CD4-positive, CD25-positive, alpha-beta regulatory T cell (primary cell): ENCODE data around the gene TRIM67. TPM values are rescaled to one million over a fixed set of nuclear protein-coding genes. Genes with fewer than 3 reads are reported as not detected.

Source experiments
- ATAC-seq, 2 donors: fragments of 150-1000 bp; cut with Tn5 transposase; one replicate each; pipeline ENCODE4 v1.10.0; 2021; ENCODE audit warnings: low read depth in 2 of 2, moderate number of reproducible peaks in 2 of 2, moderate library complexity in 1 of 2
- DNase-seq, 3 donors: peaks; one replicate each; pipeline versions ENCODE4 v3.0.0 to v3.0.0-alpha.2; 2012 to 2022; ENCODE audit warnings: mixed read lengths in 1 of 3
- H3K27ac ChIP-seq: one replicate; pipeline ENCODE4 v1.7.0; 2013; ENCODE audit warnings: mild to moderate bottlenecking, low read length; ENCODE audit not compliant: insufficient read depth, poor library complexity, severe bottlenecking
- H3K27me3 ChIP-seq: one replicate; pipeline ENCODE4 v1.7.0; 2013; ENCODE audit warnings: low read length; ENCODE audit not compliant: control insufficient read depth, insufficient read depth
- H3K36me3 ChIP-seq: one replicate; pipeline ENCODE4 v1.7.0; 2013; ENCODE audit warnings: mild to moderate bottlenecking, low read length, moderate library complexity; ENCODE audit not compliant: control insufficient read depth, insufficient read depth
- H3K4me1 ChIP-seq: 2 replicates; pipeline ENCODE4 v1.7.0; 2013; ENCODE audit warnings: mild to moderate bottlenecking, low read length; ENCODE audit not compliant: insufficient read depth, control insufficient read depth, poor library complexity, severe bottlenecking
- H3K4me3 ChIP-seq: one replicate; pipeline ENCODE4 v1.7.0; 2013; ENCODE audit warnings: low read depth, mild to moderate bottlenecking, low read length, moderate library complexity
- H3K9me3 ChIP-seq, 2 experiments: 1 replicate in 1 of 2; 2 replicates in 1 of 2; pipeline ENCODE4 v1.7.0; 2013; ENCODE audit warnings: low read length in 2 of 2, mild to moderate bottlenecking in 1 of 2, moderate library complexity in 1 of 2; ENCODE audit not compliant: control insufficient read depth in 2 of 2
- H3K27ac Mint-ChIP-seq, 3 donors: one replicate each; pipeline ENCODE4 v1.8.0; 2020 to 2022; ENCODE audit warnings: mild to moderate bottlenecking in 3 of 3, mixed read lengths in 3 of 3, moderate library complexity in 2 of 3
- H3K27me3 Mint-ChIP-seq: one replicate; pipeline ENCODE4 v1.8.0; 2022; ENCODE audit warnings: mild to moderate bottlenecking, mixed read lengths
- H3K36me3 Mint-ChIP-seq: one replicate; pipeline ENCODE4 v1.8.0; 2020; ENCODE audit warnings: mixed read lengths
- H3K4me1 Mint-ChIP-seq, 4 donors: one replicate each; pipeline ENCODE4 v1.8.0; 2020 to 2022; ENCODE audit warnings: mixed read lengths in 4 of 4, mild to moderate bottlenecking in 1 of 4
- H3K4me3 Mint-ChIP-seq, 4 donors: one replicate each; pipeline ENCODE4 v1.8.0; 2020 to 2022; ENCODE audit warnings: mild to moderate bottlenecking in 4 of 4, mixed read lengths in 4 of 4, moderate library complexity in 3 of 4
- H3K9me3 Mint-ChIP-seq, 7 donors: one replicate each; pipeline ENCODE4 v1.8.0; 2020 to 2022; ENCODE audit warnings: mixed read lengths in 7 of 7, mild to moderate bottlenecking in 3 of 7, moderate library complexity in 2 of 7
- polyA plus RNA-seq, 4 donors: library from polyadenylated mRNA; unstranded; fragments of 300-500 nt; fragmentation: Illumina TruSeq; gene quantifications; one replicate each; pipeline ENCODE4 v1.2.3, GENCODE V29; 2021
- total RNA-seq: library from RNA; stranded (reverse); gene quantifications from one replicate; pipeline ENCODE4 v1.2.3, GENCODE V29; 2022

Gene TRIM67
- total and polyA plus RNA-seq, 5 donors from 2014 or later, result not detected

DNA sequence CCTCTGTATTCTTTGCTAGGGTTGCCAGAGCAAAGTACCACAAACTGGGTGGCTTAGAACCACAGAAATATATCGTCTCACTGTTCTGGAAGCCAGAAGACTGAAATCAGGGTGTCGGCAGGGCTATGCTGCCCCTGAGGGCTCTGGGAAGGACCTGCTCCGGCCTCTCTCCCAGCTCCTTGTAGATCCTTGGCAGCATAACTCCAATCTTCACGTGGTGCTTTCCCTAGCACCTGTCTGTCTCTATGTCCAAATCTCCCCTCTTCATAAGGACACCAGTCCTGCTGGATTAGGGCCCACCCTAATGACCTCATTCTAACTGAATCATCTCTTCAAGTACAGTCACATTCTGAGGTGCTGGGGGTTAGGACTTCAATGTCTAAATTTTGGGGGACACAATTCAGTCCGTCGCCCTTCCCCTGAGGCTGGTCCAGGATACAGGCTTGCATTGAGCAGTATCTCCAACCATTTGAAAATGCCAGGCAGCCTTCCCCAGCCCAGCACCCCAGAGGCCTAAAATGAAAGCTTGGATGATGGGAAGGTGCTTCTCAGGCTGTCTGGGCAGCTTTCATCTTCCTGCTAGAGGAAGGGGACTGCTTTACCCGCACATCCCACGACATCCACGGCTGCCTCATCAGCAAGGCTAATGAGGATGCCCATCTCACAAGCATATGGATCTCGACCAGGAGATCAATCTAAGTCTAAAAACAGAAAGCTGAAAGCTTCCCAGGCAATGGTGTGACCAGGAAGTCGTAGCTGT lies 24.7 kb downstream of the TRIM67 start:
- Histone ChIP-seq H3K4me1 (no peaks in the 10 kb centered on the region), H3K9me3 (no peaks in the 10 kb centered on the region), H3K36me3 (no peaks in the 10 kb centered on the region), H3K4me3 (no peak overlapping the region), H3K27ac (no peak overlapping the region), H3K27me3 (peaks cover 12% of the 10 kb centered on the region)
- Mint-ChIP-seq H3K4me1 (no peaks in the 10 kb centered on the region), H3K36me3 (no peaks in the 10 kb centered on the region), H3K9me3 (peaks cover 0 to 1% (median 0%) of the 10 kb centered on the region in 7 donors), H3K4me3 (no peak overlapping the region), H3K27me3 (peaks cover 11% of the 10 kb centered on the region), H3K27ac (no peak overlapping the region)
- DNase-seq, result no peak
- ATAC-seq, result no peak

DNA sequence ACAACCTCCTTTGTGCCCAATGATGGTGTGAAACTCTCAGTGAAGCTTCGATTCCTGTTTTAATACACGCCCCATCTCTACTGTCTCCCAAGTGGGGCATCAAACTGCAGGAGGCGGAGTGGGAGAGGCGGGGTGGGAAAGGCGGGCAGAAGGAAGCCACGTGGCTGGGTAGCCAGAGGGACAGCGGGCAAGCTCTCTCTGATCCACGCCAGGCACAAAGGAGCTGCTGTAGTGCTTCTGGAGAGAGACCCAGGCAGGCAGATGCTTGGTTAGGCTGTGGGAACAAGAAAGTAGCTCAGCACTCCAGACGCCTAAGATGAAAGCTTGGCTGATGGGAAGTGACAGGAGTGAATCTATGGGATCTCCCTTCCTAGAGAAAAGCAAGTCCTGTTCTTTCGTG lies 25.7 kb downstream of the TRIM67 start:
- no peak overlapping the region for H3K4me3 ChIP-seq
- H3K27ac ChIP-seq, result no peak overlapping the region
- H3K4me1 ChIP-seq, result no peaks in the 10 kb centered on the region
- ATAC-seq (no peak), DNase-seq (no peak)
- Mint-ChIP-seq H3K4me1 (no peaks in the 10 kb centered on the region), H3K27me3 (peaks cover 4% of the 10 kb centered on the region), H3K4me3 (no peak overlapping the region), H3K27ac (no peak overlapping the region), H3K9me3 (peaks cover 0 to 2% (median 0%) of the 10 kb centered on the region in 7 donors), H3K36me3 (no peaks in the 10 kb centered on the region)
- peaks cover 12% of the 10 kb centered on the region for H3K27me3 ChIP-seq
- H3K36me3 ChIP-seq, result no peaks in the 10 kb centered on the region
- no peaks in the 10 kb centered on the region for H3K9me3 ChIP-seq

DNA sequence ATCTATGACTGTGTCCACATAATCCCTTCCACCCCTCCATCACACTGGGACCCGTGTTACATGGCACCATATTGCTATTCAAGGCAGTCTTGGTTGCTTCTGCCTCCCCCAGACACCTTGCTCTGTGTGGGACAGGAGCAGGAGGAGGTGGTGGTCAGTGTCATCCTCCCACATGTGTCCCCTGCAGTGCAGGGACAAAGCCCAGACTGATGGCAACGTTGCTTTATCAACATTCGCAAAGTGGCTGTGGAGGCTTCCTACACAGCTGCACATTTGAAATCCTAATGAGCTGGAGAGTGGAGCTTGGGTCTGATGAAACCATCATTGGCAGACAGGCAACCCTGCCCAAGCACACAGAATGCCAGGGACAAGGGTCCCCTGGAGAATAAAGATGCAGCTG lies 26.2 kb downstream of the TRIM67 start:
- no peak overlapping the region for H3K27ac ChIP-seq
- H3K27me3 Mint-ChIP-seq, result peaks cover 4% of the 10 kb centered on the region
- DNase-seq, result no peak
- no peaks in the 10 kb centered on the region for H3K9me3 ChIP-seq
- no peak overlapping the region for H3K4me3 Mint-ChIP-seq
- ATAC-seq, result no peak
- no peaks in the 10 kb centered on the region for H3K4me1 Mint-ChIP-seq
- no peaks in the 10 kb centered on the region for H3K36me3 Mint-ChIP-seq
- no peak overlapping the region for H3K4me3 ChIP-seq
- H3K4me1 ChIP-seq, result no peaks in the 10 kb centered on the region
- H3K9me3 Mint-ChIP-seq, result peaks cover 0 to 2% (median 0%) of the 10 kb centered on the region in 7 donors
- H3K27me3 ChIP-seq, result peaks cover 12% of the 10 kb centered on the region
- H3K27ac Mint-ChIP-seq, result no peak overlapping the region
- no peaks in the 10 kb centered on the region for H3K36me3 ChIP-seq

DNA sequence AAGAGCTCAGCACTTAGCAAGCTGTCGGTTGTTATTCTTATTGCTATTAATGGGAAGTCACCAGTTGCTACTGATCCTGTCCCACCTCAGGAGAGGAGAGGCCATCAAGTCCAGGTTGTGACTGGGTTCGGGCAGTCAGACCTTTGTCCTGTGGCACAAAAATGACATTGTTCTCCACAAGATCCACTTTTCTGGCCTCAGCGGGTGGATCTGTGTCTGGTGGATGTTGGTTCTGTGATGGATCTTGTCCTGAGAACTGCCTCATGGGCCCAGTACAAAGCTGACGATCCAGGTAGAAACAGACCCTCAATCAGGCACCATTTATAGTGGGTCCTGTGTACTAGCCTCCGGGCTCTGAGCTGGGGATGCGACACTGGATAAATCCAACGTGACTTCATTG lies 26.9 kb downstream of the TRIM67 start:
- no peak overlapping the region for H3K27ac ChIP-seq
- Mint-ChIP-seq H3K27me3 (peaks cover 4% of the 10 kb centered on the region), H3K4me3 (no peak overlapping the region), H3K9me3 (peaks cover 0 to 2% (median 0%) of the 10 kb centered on the region in 7 donors), H3K4me1 (no peaks in the 10 kb centered on the region), H3K27ac (no peak overlapping the region), H3K36me3 (no peaks in the 10 kb centered on the region)
- no peaks in the 10 kb centered on the region for H3K4me1 ChIP-seq
- no peaks in the 10 kb centered on the region for H3K36me3 ChIP-seq
- H3K9me3 ChIP-seq, result no peaks in the 10 kb centered on the region
- H3K27me3 ChIP-seq, result peaks cover 12% of the 10 kb centered on the region
- DNase-seq (no peak), ATAC-seq (no peak)
- no peak overlapping the region for H3K4me3 ChIP-seq

DNA sequence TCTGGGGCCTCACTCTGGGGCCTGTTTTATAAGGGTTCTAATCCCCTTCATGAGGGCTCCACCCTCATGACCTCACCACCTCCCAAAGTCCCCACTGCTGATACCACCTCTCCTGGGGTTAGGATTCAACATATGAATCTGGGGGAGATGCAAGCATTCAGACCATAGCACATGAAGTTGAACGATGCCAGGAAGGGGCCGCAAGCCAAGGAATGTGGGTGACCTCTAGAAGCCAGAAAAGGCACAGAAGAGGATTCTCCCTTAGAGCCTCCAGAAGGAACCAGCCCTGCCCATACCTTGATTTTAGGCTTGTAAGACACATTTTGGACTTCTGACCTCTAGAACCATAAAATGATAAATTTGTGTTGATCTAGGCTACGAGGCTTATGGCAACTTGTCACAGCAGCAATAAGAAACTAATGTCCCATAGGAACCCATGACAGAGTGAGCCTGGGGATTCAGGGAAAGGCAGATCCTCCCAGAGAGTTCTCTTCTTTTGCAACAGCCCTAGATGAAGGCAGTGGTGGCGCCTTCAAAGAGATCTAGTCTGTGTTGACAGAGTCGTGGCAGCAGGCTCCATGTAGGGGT lies 27.9 kb downstream of the TRIM67 start:
- Mint-ChIP-seq H3K27ac (no peak overlapping the region), H3K36me3 (no peaks in the 10 kb centered on the region), H3K4me3 (no peak overlapping the region), H3K4me1 (no peaks in the 10 kb centered on the region), H3K9me3 (peaks cover 0 to 2% (median 0%) of the 10 kb centered on the region in 7 donors), H3K27me3 (peaks cover 4% of the 10 kb centered on the region)
- DNase-seq (no peak), ATAC-seq (no peak)
- no peaks in the 10 kb centered on the region for H3K4me1 ChIP-seq
- H3K27ac ChIP-seq, result no peak overlapping the region
- no peak overlapping the region for H3K4me3 ChIP-seq
- no peaks in the 10 kb centered on the region for H3K9me3 ChIP-seq
- H3K27me3 ChIP-seq, result peaks cover 8% of the 10 kb centered on the region
- H3K36me3 ChIP-seq, result no peaks in the 10 kb centered on the region

DNA sequence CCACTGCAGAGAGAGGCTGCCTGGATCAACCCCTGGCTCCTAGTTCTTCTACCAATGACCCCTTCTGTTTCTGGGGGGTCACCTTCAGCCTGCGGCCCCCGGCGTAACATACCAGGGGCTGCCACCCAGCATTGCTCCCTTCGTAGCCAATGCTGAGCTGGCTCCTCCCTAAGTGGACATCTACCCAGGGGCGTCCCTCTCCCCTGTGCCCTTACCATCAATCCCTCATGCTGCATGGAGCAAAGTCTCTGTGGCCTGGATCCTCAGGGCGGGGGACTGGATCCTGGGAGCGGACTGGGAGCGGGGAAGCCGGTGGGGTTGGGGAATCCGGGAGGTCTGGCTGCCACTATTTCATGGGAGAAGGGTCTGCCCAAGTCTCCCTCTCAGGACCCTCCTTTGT lies 28.6 kb downstream of the TRIM67 start:
- no peak overlapping the region for H3K4me3 ChIP-seq
- no peak overlapping the region for H3K27ac Mint-ChIP-seq

DNA sequence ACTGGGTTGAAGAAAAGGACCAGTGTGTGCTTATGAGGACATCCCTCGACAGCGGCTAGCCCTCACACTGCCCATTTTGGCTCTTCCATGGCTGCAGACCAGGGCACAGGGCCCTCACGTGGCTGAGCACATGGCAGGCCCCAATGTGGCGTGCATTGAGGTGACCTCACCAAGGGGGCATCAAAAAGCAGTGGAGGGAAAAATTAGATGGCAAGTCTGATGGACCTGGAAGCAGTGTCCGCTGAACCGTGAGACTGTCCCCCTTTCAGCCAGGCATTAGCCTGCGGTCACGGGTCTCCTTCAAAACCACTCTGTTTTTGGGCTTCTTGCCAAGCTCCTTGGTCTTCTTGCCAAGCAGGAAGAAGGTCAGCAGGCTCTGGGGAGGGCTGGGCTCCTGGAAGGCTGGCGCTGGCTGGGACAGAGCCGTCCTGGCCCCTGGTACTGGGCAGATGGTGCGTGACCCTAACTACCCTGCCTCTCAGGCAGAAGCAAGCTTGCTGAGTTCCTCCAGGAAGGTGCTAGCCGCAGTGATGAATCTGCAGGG lies 30.8 kb downstream of the TRIM67 start:
- Mint-ChIP-seq H3K9me3 (peaks cover 0 to 2% (median 0%) of the 10 kb centered on the region in 7 donors), H3K4me1 (no peaks in the 10 kb centered on the region), H3K27ac (no peak overlapping the region), H3K27me3 (peaks cover 4% of the 10 kb centered on the region), H3K4me3 (no peak overlapping the region), H3K36me3 (no peaks in the 10 kb centered on the region)
- Histone ChIP-seq H3K36me3 (no peaks in the 10 kb centered on the region), H3K27ac (no peak overlapping the region), H3K27me3 (no peaks in the 10 kb centered on the region), H3K4me1 (no peaks in the 10 kb centered on the region), H3K4me3 (no peak overlapping the region), H3K9me3 (no peaks in the 10 kb centered on the region)
- DNase-seq, result no peak
- no peak for ATAC-seq

More for the DNA sequence above, 28.6 kb downstream of the TRIM67 start:
- no peak for ATAC-seq
- H3K9me3 ChIP-seq, result no peaks in the 10 kb centered on the region
- no peak for DNase-seq
- H3K36me3 ChIP-seq, result no peaks in the 10 kb centered on the region
- Mint-ChIP-seq H3K4me3 (no peak overlapping the region), H3K9me3 (peaks cover 0 to 2% (median 0%) of the 10 kb centered on the region in 7 donors), H3K36me3 (no peaks in the 10 kb centered on the region), H3K4me1 (no peaks in the 10 kb centered on the region), H3K27me3 (peaks cover 4% of the 10 kb centered on the region)
- H3K4me1 ChIP-seq, result no peaks in the 10 kb centered on the region
- H3K27ac ChIP-seq, result no peak overlapping the region
- peaks cover 6% of the 10 kb centered on the region for H3K27me3 ChIP-seq
